Progenitor cell of endocrine pancreas (in vitro differentiated cells): ENCODE measurements around the gene TBC1D24. TPM values are rescaled to one million over a fixed set of nuclear protein-coding genes. Genes with fewer than 3 reads are reported as not detected.
A peak's percentile ranks its signal among the peaks of the same experiment; 100 is the strongest.
"Not testable (repeated sequence)": the region's sequence is repeated elsewhere in the genome, so short reads cannot be mapped to it uniquely, and the experiment has no call there.

Experiments used
- DNase-seq: peaks from one replicate; pipeline ENCODE4 v3.0.0; 2021; ENCODE audit warnings: low spot score; ENCODE audit not compliant: unreplicated experiment
- H3K27ac Mint-ChIP-seq: 2 replicates; pipeline ENCODE4 v1.8.0; 2021; ENCODE audit warnings: mild to moderate bottlenecking, moderate library complexity, mixed read lengths
- H3K27me3 Mint-ChIP-seq: 2 replicates; pipeline ENCODE4 v1.8.0; 2021; ENCODE audit warnings: mixed read lengths
- H3K36me3 Mint-ChIP-seq: 2 replicates; pipeline ENCODE4 v1.8.0; 2022; ENCODE audit warnings: mixed read lengths; ENCODE audit not compliant: insufficient read depth
- H3K4me1 Mint-ChIP-seq: 2 replicates; pipeline ENCODE4 v1.8.0; 2021; ENCODE audit warnings: low read depth, mixed read lengths
- H3K4me3 Mint-ChIP-seq: 2 replicates; pipeline ENCODE4 v1.8.0; 2021; ENCODE audit warnings: low read depth, mild to moderate bottlenecking, moderate library complexity, mixed read lengths
- H3K9me3 Mint-ChIP-seq: 2 replicates; pipeline ENCODE4 v1.8.0; 2021; ENCODE audit warnings: low read depth, mixed read lengths
- total RNA-seq: library from RNA; stranded (reverse); gene quantifications from 2 replicates; pipeline ENCODE4 v1.2.1, GENCODE V29; 2021
- TF ChIP-seq, protein P1 (sequence below): fragments of 200-600 bp; sonication (generic); IDR thresholded peaks from one replicate; pipeline ENCODE4 v1.5.0; 2021; ENCODE audit warnings: antibody characterized with exemption, mild to moderate bottlenecking; ENCODE audit not compliant: unreplicated experiment

TBC1D24 gene
- total RNA-seq, 1 donor from 2014 or later, result 23.8 TPM

DNA sequence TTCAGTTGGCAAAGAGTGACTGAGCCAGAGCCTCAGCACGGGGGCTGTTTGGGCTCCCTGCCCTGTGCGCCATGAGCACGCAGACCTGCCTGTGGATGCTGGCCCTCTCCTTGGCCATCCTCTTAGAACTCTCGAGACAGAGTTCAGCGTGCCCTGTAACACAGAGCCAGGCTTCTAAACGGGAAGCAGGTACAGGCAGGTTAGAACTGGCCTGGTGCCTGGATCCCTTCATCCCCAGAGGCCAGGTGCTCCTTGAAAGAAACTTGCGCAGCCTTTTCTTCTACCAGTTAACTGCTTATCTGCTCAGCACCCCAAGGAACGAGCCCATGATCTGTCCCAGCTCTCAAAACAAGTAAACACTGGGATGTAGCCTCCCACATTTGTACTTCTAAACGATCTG is 38.8 kb upstream of the TBC1D24 start:
- no peak overlapping the region for H3K27ac Mint-ChIP-seq
- H3K27me3 Mint-ChIP-seq, result no peaks in the 10 kb centered on the region
- no peaks in the 10 kb centered on the region for H3K4me1 Mint-ChIP-seq
- peaks cover 18% of the 10 kb centered on the region for H3K36me3 Mint-ChIP-seq
- H3K9me3 Mint-ChIP-seq, result no peaks in the 10 kb centered on the region
- no peak for DNase-seq
- TF ChIP-seq, protein P1, sequence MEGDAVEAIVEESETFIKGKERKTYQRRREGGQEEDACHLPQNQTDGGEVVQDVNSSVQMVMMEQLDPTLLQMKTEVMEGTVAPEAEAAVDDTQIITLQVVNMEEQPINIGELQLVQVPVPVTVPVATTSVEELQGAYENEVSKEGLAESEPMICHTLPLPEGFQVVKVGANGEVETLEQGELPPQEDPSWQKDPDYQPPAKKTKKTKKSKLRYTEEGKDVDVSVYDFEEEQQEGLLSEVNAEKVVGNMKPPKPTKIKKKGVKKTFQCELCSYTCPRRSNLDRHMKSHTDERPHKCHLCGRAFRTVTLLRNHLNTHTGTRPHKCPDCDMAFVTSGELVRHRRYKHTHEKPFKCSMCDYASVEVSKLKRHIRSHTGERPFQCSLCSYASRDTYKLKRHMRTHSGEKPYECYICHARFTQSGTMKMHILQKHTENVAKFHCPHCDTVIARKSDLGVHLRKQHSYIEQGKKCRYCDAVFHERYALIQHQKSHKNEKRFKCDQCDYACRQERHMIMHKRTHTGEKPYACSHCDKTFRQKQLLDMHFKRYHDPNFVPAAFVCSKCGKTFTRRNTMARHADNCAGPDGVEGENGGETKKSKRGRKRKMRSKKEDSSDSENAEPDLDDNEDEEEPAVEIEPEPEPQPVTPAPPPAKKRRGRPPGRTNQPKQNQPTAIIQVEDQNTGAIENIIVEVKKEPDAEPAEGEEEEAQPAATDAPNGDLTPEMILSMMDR, result no peak
- H3K4me3 Mint-ChIP-seq, result no peak overlapping the region

DNA sequence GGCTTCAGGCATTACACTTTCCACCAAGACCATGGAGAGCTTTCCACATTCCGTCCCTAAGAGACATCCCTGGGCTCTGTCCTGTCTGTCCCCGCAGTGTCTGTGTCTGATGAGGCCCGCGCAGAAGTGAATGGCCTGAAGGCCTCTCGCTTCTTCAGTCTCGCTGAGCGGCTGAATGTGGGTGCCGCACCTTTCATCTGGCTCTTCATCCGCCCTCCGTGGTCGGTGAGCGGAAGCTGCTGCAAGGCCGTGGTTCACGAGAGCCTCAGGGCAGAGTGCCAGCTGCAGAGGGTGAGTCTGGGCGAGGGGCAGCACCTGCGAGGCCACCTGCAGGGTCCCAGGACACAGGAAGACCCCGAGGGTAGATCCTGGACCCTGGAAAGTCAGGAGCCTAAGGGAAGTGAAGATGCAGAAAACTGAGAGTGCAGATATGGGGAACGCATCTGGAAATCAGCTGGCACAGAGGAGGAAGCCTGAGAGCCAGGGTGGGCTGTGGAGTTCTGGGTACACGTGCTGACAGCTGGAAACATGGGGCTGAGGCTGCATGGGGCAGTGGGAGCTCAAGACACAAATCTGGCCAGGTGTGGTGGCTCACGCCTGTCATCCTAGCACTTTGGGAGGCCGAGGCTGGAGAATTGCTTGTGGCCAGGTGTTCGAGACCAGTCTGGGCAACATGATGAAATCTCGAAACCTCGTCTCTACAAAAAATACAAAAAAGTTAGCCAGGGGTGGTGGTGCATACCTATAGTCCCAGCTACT is 37.7 kb upstream of the TBC1D24 start:
- Mint-ChIP-seq H3K36me3 (peaks cover 18% of the 10 kb centered on the region), H3K27ac (no peak overlapping the region), H3K4me1 (no peaks in the 10 kb centered on the region), H3K27me3 (no peaks in the 10 kb centered on the region), H3K4me3 (no peak overlapping the region), H3K9me3 (no peaks in the 10 kb centered on the region)
- DNase-seq, result no peak
- TF ChIP-seq, protein P1, result no peak

- Mint-ChIP-seq H3K9me3 (no peaks in the 10 kb centered on the region), H3K4me3 (no peak overlapping the region), H3K27ac (no peak overlapping the region), H3K36me3 (peaks cover 16% of the 10 kb centered on the region), H3K27me3 (no peaks in the 10 kb centered on the region), H3K4me1 (no peaks in the 10 kb centered on the region)
- TF ChIP-seq, protein P1, result no peak
- no peak for DNase-seq
Observed at GRCh38 chr16:2438121-2438520, 36.8 kb upstream of the TBC1D24 start.

DNA sequence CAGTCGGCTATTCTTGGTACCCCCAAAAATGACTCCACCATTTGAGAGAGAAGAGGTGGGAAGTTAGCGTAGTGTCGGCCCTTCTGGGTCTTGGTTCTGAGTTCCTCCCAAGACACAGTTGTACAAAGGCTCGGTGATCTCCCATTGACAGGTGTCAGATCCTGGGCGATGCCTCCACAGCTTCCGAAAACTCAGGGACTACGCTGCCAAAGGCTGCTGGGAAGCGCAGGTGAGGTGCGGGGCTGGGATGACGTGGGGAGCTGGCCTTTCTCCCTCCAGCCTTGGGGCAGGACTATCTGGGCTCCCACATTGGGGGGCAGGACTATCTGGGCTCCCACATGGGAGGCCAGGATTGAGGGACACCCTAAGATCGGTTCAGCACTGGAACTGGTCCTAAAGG is 35.3 kb upstream of the TBC1D24 start:
- Mint-ChIP-seq H3K36me3 (peaks cover 14% of the 10 kb centered on the region), H3K9me3 (no peaks in the 10 kb centered on the region), H3K4me3 (no peak overlapping the region), H3K27me3 (no peaks in the 10 kb centered on the region), H3K27ac (peak overlapping the region; percentile 57), H3K4me1 (no peaks in the 10 kb centered on the region)
- no peak for DNase-seq
- TF ChIP-seq, protein P1, result no peak

- H3K27me3 Mint-ChIP-seq, H3K27ac Mint-ChIP-seq, H3K4me3 Mint-ChIP-seq, H3K9me3 Mint-ChIP-seq, DNase-seq, H3K4me1 Mint-ChIP-seq: not testable (repeated sequence)
- H3K36me3 Mint-ChIP-seq, result peaks cover 18% of the 10 kb centered on the region
Observed at GRCh38 chr16:2441143-2441804, 33.7 kb upstream of the TBC1D24 start.
